ENCODE measurements around the gene PRSS50.

PRSS50 gene

DNA sequence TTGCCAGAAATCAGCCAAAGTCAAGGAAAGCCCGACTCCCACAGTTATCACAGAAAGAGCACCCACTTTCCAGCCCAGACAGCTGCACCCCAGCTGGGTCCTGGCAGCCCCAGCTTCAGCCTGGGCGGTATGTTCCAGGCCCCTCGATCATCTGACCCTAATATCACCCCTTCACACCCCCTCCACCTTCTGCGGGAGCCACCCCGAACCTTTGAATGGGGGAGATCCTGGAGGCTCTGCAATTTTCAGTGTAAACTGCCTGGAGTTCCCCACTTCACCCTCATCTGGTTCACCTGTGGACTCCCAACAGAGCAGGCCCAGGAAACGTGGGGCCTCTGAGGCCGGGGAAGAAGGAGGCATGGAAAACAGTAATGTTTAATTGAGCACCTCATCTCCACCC lies 5.9 kb downstream of the PRSS50 start:
- H3K27me3 ChIP-seq (ENCODE audit: insufficient read depth, low read length): no peaks in the 10 kb centered on the region
- no peak overlapping the region for H3K9ac ChIP-seq (ENCODE audit: low read depth, low read length)
- H3K36me3 ChIP-seq (ENCODE audit: insufficient read depth, low read depth, low read length): no peaks in the 10 kb centered on the region
- no peaks in the 10 kb centered on the region; the same call in 1 of the 2 replicates for H3K4me1 ChIP-seq (ENCODE audit: insufficient read depth, low read length)
- H3K27ac ChIP-seq (ENCODE audit: low read length): no peak overlapping the region
- H3K4me3 ChIP-seq (ENCODE audit: low read length): no peak overlapping the region
- H3K9me3 ChIP-seq (ENCODE audit: insufficient read depth, low read depth, low read length): no peaks in the 10 kb centered on the region

DNA sequence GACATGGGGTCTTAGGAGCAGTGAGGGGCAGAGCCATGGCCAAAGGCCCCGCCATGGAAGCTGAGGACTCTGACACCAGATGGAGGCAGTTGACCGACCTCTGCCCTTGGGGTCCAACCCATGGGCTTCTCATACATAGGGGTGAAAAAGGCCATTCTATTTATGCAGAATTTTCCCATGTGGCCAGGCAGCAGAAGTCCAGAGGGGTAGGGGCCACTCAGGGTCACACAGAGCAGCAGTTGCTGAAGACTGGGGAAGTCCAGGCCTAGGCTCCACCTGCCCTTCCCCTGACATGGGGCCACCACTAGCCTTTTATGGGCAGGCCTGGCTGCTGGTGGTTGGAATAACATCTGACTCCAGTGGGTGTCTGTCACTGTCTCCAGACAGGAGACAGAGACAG lies 6.4 kb downstream of the PRSS50 start:
- Histone ChIP-seq H3K4me3 (ENCODE audit: low read length) (no peak overlapping the region), H3K27ac (ENCODE audit: low read length) (no peak overlapping the region), H3K9ac (ENCODE audit: low read depth, low read length) (no peak overlapping the region), H3K36me3 (ENCODE audit: insufficient read depth, low read depth, low read length) (no peaks in the 10 kb centered on the region), H3K4me1 (ENCODE audit: insufficient read depth, low read length) (no peaks in the 10 kb centered on the region; the same call in 1 of the 2 replicates), H3K27me3 (ENCODE audit: insufficient read depth, low read length) (no peaks in the 10 kb centered on the region), H3K9me3 (ENCODE audit: insufficient read depth, low read depth, low read length) (no peaks in the 10 kb centered on the region)

DNA sequence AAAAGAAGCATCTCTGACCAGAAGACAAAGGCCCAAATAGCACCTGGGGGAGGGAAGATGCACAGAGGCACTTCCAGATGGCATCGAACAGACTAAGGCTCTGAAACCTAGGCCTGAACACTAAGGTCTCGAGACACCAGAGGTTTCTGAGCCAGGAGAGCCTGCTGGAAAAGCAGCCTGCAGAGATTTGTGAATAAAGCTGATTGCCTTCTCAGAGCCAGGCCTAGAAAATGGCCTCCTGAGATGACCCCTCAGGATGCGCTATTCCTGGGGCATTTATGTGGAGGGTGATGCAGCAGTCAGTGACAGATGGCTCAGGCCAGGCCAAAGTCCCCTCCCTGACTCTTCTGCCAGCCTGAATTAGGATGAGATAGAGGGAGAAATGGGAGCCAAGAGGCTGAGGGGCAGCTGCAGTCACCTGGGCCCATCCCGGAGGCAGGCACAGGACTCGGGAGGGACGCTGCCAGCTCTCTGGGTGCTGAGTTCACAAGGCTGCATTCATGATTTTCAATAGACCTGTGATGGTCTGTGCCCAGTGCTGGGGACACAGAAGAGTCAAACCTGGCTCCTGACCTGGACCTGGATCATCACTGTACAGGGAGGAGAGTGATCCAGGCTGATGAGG lies 6.9 kb downstream of the PRSS50 start:
- Histone ChIP-seq H3K36me3 (ENCODE audit: insufficient read depth, low read depth, low read length) (no peaks in the 10 kb centered on the region), H3K9me3 (ENCODE audit: insufficient read depth, low read depth, low read length) (no peaks in the 10 kb centered on the region), H3K4me1 (ENCODE audit: insufficient read depth, low read length) (no peaks in the 10 kb centered on the region; the same call in 1 of the 2 replicates), H3K4me3 (ENCODE audit: low read length) (no peak overlapping the region), H3K27ac (ENCODE audit: low read length) (no peak overlapping the region), H3K27me3 (ENCODE audit: insufficient read depth, low read length) (no peaks in the 10 kb centered on the region), H3K9ac (ENCODE audit: low read depth, low read length) (no peak overlapping the region)

DNA sequence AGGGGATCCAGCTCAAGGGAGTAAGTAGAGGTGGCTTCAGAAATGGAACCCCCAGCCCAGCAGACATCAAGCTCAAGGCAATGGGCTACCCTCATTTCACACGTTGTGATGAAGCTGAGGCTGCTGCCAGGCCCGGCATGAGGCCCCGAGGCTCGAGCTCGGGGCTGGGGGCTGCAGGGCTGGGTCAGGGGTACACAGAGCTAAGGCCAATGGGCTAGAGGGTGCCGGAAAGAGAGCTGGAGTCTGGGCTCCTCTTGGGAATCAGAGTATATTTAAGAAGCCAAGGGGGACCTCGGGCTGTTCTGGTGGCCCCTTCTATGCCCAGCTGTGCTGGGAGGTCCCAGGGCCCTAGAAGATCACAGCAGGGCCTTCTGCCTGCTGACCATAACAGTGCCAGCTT lies 7.4 kb downstream of the PRSS50 start:
- H3K27ac ChIP-seq (ENCODE audit: low read length): no peak overlapping the region
- no peaks in the 10 kb centered on the region; the same call in 1 of the 2 replicates for H3K4me1 ChIP-seq (ENCODE audit: insufficient read depth, low read length)
- H3K9me3 ChIP-seq (ENCODE audit: insufficient read depth, low read depth, low read length): no peaks in the 10 kb centered on the region
- no peaks in the 10 kb centered on the region for H3K27me3 ChIP-seq (ENCODE audit: insufficient read depth, low read length)
- no peaks in the 10 kb centered on the region for H3K36me3 ChIP-seq (ENCODE audit: insufficient read depth, low read depth, low read length)
- no peak overlapping the region for H3K4me3 ChIP-seq (ENCODE audit: low read length)
- H3K9ac ChIP-seq (ENCODE audit: low read depth, low read length): no peak overlapping the region

DNA sequence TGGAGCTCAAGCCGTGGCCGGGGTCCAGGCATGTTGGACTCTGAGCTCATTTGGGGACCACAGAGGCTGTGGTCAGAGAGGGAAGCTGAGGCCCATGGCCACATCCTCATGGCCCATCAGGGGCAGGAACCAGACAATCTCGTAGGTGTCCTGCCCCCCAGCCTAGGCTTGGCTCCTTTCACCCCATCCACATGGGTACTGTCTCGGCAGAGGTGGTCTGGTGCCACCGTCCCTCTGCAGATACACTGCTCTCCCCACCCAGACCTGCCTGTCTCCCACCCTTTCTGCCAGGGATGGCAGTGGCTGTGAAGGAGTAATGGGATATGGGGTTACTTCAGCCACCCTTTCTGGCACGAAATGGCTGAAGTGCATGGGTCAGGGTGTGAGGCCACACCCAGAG lies 7.9 kb downstream of the PRSS50 start:
- H3K9me3 ChIP-seq (ENCODE audit: insufficient read depth, low read depth, low read length): no peaks in the 10 kb centered on the region
- no peaks in the 10 kb centered on the region for H3K36me3 ChIP-seq (ENCODE audit: insufficient read depth, low read depth, low read length)
- no peak overlapping the region for H3K4me3 ChIP-seq (ENCODE audit: low read length)
- no peaks in the 10 kb centered on the region for H3K27me3 ChIP-seq (ENCODE audit: insufficient read depth, low read length)
- no peak overlapping the region for H3K9ac ChIP-seq (ENCODE audit: low read depth, low read length)
- no peaks in the 10 kb centered on the region; the same call in 1 of the 2 replicates for H3K4me1 ChIP-seq (ENCODE audit: insufficient read depth, low read length)
- H3K27ac ChIP-seq (ENCODE audit: low read length): no peak overlapping the region

DNA sequence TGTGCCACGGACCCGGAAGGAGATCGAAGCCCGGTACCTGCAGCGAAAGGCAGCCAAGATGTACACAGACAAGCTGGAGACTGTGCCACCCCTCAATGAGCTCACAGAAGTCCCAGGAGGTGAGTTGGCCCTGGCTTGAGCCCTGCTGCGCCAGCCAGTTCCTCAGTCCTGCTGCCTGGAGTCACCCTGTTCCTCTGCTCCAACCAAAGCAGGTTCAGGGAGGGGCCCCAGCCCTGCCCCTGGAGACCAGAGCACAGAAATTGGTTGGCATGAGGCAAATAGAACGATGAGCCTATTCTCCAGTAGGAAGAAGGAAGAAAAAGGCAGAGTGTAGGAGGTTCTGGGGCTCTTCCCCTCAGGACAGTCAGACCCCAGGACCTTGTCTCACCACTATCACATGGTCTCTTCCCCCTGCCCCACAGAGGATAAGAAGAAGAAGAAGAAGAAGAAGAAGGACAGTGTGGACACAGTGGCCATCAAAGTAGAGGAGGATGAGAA lies 8.5 kb downstream of the PRSS50 start:
- H3K9ac ChIP-seq (ENCODE audit: low read depth, low read length): no peak overlapping the region
- no peaks in the 10 kb centered on the region for H3K9me3 ChIP-seq (ENCODE audit: insufficient read depth, low read depth, low read length)
- H3K36me3 ChIP-seq (ENCODE audit: insufficient read depth, low read depth, low read length): no peaks in the 10 kb centered on the region
- no peaks in the 10 kb centered on the region for H3K27me3 ChIP-seq (ENCODE audit: insufficient read depth, low read length)
- no peak overlapping the region for H3K27ac ChIP-seq (ENCODE audit: low read length)
- no peaks in the 10 kb centered on the region; the same call in 1 of the 2 replicates for H3K4me1 ChIP-seq (ENCODE audit: insufficient read depth, low read length)
- H3K4me3 ChIP-seq (ENCODE audit: low read length): no peak overlapping the region

DNA sequence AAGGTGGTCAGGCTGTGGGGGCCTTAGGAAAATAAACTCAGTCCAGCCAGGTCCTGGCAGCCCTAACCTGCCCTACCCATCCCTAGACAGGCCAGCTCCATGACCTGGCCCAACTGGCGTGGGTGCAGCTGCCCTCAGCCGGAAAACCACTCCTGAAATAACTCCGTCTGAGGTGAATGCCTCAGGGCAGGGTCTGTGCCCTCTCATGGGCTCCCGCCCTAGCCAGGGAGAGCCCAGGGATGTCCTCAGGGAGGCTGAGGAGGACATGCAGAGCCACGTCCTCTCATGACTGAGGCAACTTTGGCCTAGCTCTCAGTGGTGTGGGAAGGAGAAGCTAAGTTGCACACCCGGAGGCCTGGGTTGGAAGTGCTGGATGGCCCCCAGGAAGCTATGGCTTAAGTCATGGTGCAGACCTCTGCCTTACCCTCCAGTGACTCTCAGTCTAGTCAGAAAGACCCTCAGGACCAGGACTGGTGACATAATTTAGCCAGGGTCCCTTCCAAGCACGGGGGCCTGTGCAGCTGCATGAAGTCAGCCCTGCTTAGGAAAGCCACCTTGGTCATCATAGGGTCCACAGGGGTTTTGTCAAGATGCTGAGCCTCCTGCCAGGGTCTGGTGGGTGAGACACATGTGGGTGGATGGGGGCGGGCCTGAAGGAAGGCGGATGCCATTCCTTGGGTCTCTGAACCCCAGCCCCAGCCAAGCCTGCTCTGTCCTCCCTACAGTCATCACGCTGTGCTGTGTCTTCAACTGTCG lies 9.1 kb downstream of the PRSS50 start:
- Histone ChIP-seq H3K27ac (ENCODE audit: low read length) (no peak overlapping the region), H3K9me3 (ENCODE audit: insufficient read depth, low read depth, low read length) (no peaks in the 10 kb centered on the region), H3K36me3 (ENCODE audit: insufficient read depth, low read depth, low read length) (no peaks in the 10 kb centered on the region), H3K4me3 (ENCODE audit: low read length) (no peak overlapping the region), H3K9ac (ENCODE audit: low read depth, low read length) (no peak overlapping the region), H3K4me1 (ENCODE audit: insufficient read depth, low read length) (no peaks in the 10 kb centered on the region; the same call in 1 of the 2 replicates), H3K27me3 (ENCODE audit: insufficient read depth, low read length) (peaks cover 6% of the 10 kb centered on the region)

DNA sequence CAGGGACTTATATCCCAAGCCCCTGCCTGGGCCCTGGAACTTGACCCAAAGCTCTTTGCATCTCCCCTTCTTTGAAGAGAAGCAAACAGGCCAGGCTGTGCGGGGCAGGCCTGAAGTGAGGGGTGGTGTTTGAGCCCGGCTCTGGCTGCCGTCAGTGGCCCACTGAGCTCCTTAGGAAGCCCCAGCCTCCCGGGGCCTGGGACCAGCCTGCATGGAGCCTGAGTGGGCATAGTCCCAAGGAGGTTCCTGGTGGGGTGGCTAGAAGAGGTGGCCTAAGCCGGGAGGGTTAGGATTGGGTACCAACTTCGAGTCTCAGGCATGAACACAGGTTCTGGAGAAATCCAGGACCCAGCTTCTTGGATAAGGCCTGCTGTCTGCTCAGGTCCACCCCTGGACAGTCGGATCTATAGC lies 10.1 kb downstream of the PRSS50 start:
- Histone ChIP-seq H3K9me3 (ENCODE audit: insufficient read depth, low read depth, low read length) (no peaks in the 10 kb centered on the region), H3K4me3 (ENCODE audit: low read length) (no peak overlapping the region), H3K36me3 (ENCODE audit: insufficient read depth, low read depth, low read length) (no peaks in the 10 kb centered on the region), H3K27me3 (ENCODE audit: insufficient read depth, low read length) (peaks cover 16% of the 10 kb centered on the region), H3K9ac (ENCODE audit: low read depth, low read length) (no peak overlapping the region), H3K27ac (ENCODE audit: low read length) (no peak overlapping the region), H3K4me1 (ENCODE audit: insufficient read depth, low read length) (no peaks in the 10 kb centered on the region; the same call in 1 of the 2 replicates)

DNA sequence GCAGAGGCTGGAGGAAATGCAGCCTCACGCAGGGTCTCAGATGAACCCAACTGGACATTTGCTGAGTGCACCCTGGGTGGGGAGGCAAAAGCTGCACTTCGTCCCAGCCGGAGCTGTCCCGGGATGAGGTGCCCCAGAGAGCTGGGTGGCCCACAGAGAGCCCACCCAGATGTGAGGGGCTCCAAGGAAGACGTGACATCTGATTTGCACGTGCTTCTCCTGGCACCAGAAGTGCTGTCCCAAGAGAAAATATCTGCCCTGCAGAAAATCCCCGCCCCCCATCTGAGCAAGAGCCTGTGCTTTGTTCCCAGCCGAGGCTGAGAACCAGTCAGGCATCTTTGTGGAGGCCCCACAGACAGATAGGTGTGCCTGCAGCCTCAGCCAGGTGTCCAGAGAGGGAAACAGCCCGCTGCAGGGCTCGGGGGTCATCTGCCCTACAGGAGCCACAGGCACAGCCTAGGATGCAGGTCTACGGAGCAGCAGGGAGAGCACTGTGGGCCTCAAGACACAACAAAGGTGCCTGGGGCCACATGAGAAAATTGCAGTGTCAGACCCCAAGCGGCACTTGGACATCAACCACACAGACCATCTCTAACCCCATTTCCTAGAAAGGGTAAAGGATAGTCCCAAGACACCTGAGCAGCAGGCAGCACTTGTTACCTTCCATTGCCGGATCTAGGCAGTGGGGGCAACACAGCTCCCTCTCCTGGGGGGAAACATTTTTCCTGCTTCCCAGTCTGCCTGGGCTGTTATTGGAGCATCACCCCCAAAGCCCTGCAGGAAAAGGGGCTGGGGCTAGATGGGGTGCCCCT lies 10.7 kb downstream of the PRSS50 start:
- no peaks in the 10 kb centered on the region; the same call in 1 of the 2 replicates for H3K4me1 ChIP-seq (ENCODE audit: insufficient read depth, low read length)
- H3K27ac ChIP-seq (ENCODE audit: low read length): no peak overlapping the region
- H3K9me3 ChIP-seq (ENCODE audit: insufficient read depth, low read depth, low read length): no peaks in the 10 kb centered on the region
- H3K36me3 ChIP-seq (ENCODE audit: insufficient read depth, low read depth, low read length): no peaks in the 10 kb centered on the region
- no peak overlapping the region for H3K9ac ChIP-seq (ENCODE audit: low read depth, low read length)
- peaks cover 22% of the 10 kb centered on the region for H3K27me3 ChIP-seq (ENCODE audit: insufficient read depth, low read length)
- no peak overlapping the region for H3K4me3 ChIP-seq (ENCODE audit: low read length)

DNA sequence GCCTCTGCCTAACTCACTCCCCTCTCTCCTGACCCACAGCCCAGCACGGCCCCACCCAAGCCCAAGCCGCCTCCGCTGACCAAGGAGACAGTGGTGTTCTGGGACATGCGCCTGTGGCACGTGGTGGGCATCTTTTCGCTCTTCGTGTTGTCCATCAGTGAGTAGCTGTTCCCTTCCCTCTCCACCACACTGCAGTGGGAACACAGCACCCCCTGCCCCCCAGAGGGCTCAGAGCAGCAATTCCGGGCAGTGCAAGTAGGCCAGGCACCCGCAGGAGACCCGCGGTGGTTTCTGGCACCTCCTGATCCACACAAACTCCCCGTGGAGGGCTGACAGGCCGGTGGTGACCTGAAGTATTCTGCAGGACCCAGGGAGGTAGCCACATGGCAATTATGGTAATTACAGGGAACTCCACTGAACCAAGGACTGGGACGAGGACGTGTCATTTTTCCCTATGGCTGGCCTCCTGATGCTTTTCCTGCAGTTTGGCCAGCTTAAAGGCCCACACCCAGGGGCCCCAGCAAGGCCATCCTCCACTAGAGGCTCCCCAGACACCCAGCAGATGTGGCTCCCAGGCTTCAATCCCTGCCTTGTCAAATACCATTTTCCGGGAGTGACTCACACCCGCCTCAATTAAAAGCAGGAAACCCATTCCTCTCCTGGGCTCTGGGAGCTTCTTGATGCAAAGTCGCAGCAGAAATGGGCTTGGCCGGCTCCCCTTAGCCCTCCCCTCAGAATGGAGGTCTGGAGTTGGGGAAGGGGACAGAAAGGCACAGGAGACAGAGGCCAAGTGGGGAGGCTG lies 11.7 kb downstream of the PRSS50 start:
- no peak overlapping the region for H3K9ac ChIP-seq (ENCODE audit: low read depth, low read length)
- H3K36me3 ChIP-seq (ENCODE audit: insufficient read depth, low read depth, low read length): no peaks in the 10 kb centered on the region
- no peaks in the 10 kb centered on the region; the same call in 1 of the 2 replicates for H3K4me1 ChIP-seq (ENCODE audit: insufficient read depth, low read length)
- H3K9me3 ChIP-seq (ENCODE audit: insufficient read depth, low read depth, low read length): no peaks in the 10 kb centered on the region
- H3K27ac ChIP-seq (ENCODE audit: low read length): no peak overlapping the region
- peaks cover 30% of the 10 kb centered on the region for H3K27me3 ChIP-seq (ENCODE audit: insufficient read depth, low read length)
- no peak overlapping the region for H3K4me3 ChIP-seq (ENCODE audit: low read length)

DNA sequence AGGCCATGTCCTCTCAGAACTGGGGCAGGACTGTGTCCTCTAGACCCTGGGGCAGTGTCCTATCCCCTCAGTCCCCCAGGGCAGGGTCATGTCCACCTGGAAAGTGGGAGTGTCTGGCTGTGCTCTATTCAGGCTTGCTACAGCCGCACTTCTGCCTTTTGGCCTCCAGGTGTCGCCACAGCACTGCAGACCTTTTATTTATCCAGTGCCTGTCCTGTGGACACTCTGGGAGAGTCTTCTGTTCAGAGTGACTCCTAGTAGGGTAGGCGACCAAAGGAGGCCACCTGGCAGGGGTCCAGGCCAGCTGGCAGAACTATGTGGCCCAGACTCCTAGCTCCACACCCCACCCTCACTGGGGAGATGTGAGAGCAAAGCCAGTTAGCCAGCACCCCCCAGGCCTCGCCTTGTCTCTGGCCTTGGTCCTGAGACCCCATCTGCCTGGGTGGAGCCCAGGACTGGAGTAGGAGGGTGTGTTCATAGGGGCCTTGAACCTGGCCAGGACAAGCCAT lies 12.6 kb downstream of the PRSS50 start:
- no peak overlapping the region for H3K27ac ChIP-seq (ENCODE audit: low read length)
- H3K4me1 ChIP-seq (ENCODE audit: insufficient read depth, low read length): peaks cover 3% of the 10 kb centered on the region

More for the DNA sequence above, 12.6 kb downstream of the PRSS50 start:
- peaks cover 39% of the 10 kb centered on the region for H3K27me3 ChIP-seq (ENCODE audit: insufficient read depth, low read length)
- H3K4me3 ChIP-seq (ENCODE audit: low read length): no peak overlapping the region
- H3K9me3 ChIP-seq (ENCODE audit: insufficient read depth, low read depth, low read length): no peaks in the 10 kb centered on the region
- H3K9ac ChIP-seq (ENCODE audit: low read depth, low read length): no peak overlapping the region
- no peaks in the 10 kb centered on the region for H3K36me3 ChIP-seq (ENCODE audit: insufficient read depth, low read depth, low read length)

Data from iPS-20b (cell line).